Loucy (cell line): ENCODE results near the gene OR1S1.

Experiments
- H2AFZ ChIP-seq: fragments of 200-600 bp; sonication (generic); 2 replicates; pipeline ENCODE4 v1.6.0; 2016; ENCODE audit warnings: antibody characterized with exemption, mild to moderate bottlenecking, low read length, moderate library complexity
- H3F3A ChIP-seq: fragments of 200-600 bp; 2 replicates; pipeline ENCODE4 v1.6.0; 2016; ENCODE audit warnings: antibody characterized with exemption, low read depth, mild to moderate bottlenecking
- H3K27me3 ChIP-seq: fragments of 200-600 bp; sonication (generic); 2 replicates; pipeline ENCODE4 v1.6.1; 2014; ENCODE audit warnings: low read length, mild to moderate bottlenecking; ENCODE audit not compliant: insufficient read depth, poor library complexity, severe bottlenecking
- H3K36me3 ChIP-seq: fragments of 200-600 bp; sonication (generic); 2 replicates; pipeline ENCODE4 v1.6.1; 2016; ENCODE audit warnings: low read length; ENCODE audit not compliant: insufficient read depth
- H3K4me1 ChIP-seq: fragments of 200-600 bp; sonication (generic); 2 replicates; pipeline ENCODE4 v1.5.1; 2014; ENCODE audit warnings: low read length, mild to moderate bottlenecking; ENCODE audit not compliant: insufficient read depth, poor library complexity, severe bottlenecking
- H3K4me2 ChIP-seq: fragments of 200-600 bp; sonication (generic); 2 replicates; pipeline ENCODE4 v1.6.0; 2014; ENCODE audit warnings: antibody characterized with exemption, low read length, low read depth, mild to moderate bottlenecking; ENCODE audit not compliant: poor library complexity, severe bottlenecking
- H3K4me3 ChIP-seq: fragments of 200-600 bp; sonication (generic); 2 replicates; pipeline ENCODE4 v1.5.1; 2014; ENCODE audit warnings: low read length, mild to moderate bottlenecking, mixed read lengths; ENCODE audit not compliant: poor library complexity, severe bottlenecking
- H3K79me2 ChIP-seq: fragments of 200-600 bp; sonication (generic); 2 replicates; pipeline ENCODE4 v1.6.1; 2014; ENCODE audit warnings: low read length; ENCODE audit not compliant: insufficient read depth
- H3K9ac ChIP-seq: fragments of 200-600 bp; sonication (generic); 2 replicates; pipeline ENCODE4 v1.6.0; 2014; ENCODE audit warnings: mild to moderate bottlenecking, low read depth, low read length, moderate library complexity; ENCODE audit not compliant: poor library complexity, severe bottlenecking
- H3K9me2 ChIP-seq: fragments of 200-600 bp; sonication (generic); replicated peaks from 2 replicates; pipeline ENCODE4 v1.6.1; 2016; ENCODE audit warnings: low read depth, low read length, mixed read lengths
- H3K9me3 ChIP-seq: fragments of 200-600 bp; sonication (generic); 2 replicates; pipeline ENCODE4 v1.6.1; 2014; ENCODE audit warnings: mild to moderate bottlenecking, antibody characterized with exemption, low read length, low read depth; ENCODE audit not compliant: insufficient read depth
- H4K20me1 ChIP-seq: fragments of 200-600 bp; sonication (generic); 2 replicates; pipeline ENCODE4 v1.6.0; 2014; ENCODE audit warnings: antibody characterized with exemption, low read length, mild to moderate bottlenecking; ENCODE audit not compliant: insufficient read depth, poor library complexity, severe bottlenecking
- CTCF ChIP-seq: fragments of 200-600 bp; sonication (generic); conservative IDR thresholded peaks from 2 replicates; pipeline ENCODE4 v1.5.1; 2014; ENCODE audit warnings: mild to moderate bottlenecking, antibody characterized with exemption, low read length
- EZH2phosphoT487 ChIP-seq: fragments of 200-600 bp; IDR thresholded peaks from 2 replicates; pipeline ENCODE4 v1.6.1; 2018; ENCODE audit warnings: antibody characterized with exemption, mild to moderate bottlenecking, moderate library complexity, borderline replicate concordance

Gene OR1S1

GRCh38 chr11:58186938-58187337 is 25.6 kb upstream of the OR1S1 start:
- H2AFZ ChIP-seq: no peak overlapping the region
- H4K20me1 ChIP-seq: no peaks in the 10 kb centered on the region
- TF ChIP-seq EZH2phosphoT487: no peak
- no peak for TF ChIP-seq CTCF
- no peaks in the 10 kb centered on the region for H3K36me3 ChIP-seq
- no peaks in the 10 kb centered on the region for H3F3A ChIP-seq
- H3K9me3 ChIP-seq: no peaks in the 10 kb centered on the region
- H3K79me2 ChIP-seq: no peaks in the 10 kb centered on the region
- no peaks in the 10 kb centered on the region for H3K27me3 ChIP-seq
- no peak overlapping the region for H3K4me3 ChIP-seq
- H3K9ac ChIP-seq: no peak overlapping the region
- H3K9me2 ChIP-seq: no peaks in the 10 kb centered on the region
- no peak overlapping the region for H3K4me2 ChIP-seq
- no peaks in the 10 kb centered on the region for H3K4me1 ChIP-seq

GRCh38 chr11:58188770-58189169 is 23.8 kb upstream of the OR1S1 start, which contains the start of gene OR9Q2:
Gene OR9Q2 (plus strand): TSS chr11:58189070. CDS start chr11:58190491, 1,421 bp downstream.
- Histone ChIP-seq H2AFZ (no peak within 1 kb of the TSS), H3K4me1 (no peaks in the 10 kb centered on the region), H3K4me2 (no peak within 1 kb of the TSS), H3K9me2 (no peaks in the 10 kb centered on the region), H3K79me2 (no peaks in the 10 kb centered on the region), H3F3A (no peaks in the 10 kb centered on the region), H3K27me3 (no peaks in the 10 kb centered on the region), H3K9ac (no peak within 1 kb of the TSS), H4K20me1 (no peaks in the 10 kb centered on the region), H3K36me3 (no peaks in the 10 kb centered on the region), H3K4me3 (no peak within 1 kb of the TSS), H3K9me3 (no peaks in the 10 kb centered on the region)
- TF ChIP-seq EZH2phosphoT487 (no peak), CTCF (no peak)

GRCh38 chr11:58192229-58192628 is 20.3 kb upstream of the OR1S1 start:
- no peaks in the 10 kb centered on the region for H3K79me2 ChIP-seq
- no peaks in the 10 kb centered on the region for H3K36me3 ChIP-seq
- H3K4me1 ChIP-seq: no peaks in the 10 kb centered on the region
- H3F3A ChIP-seq: no peaks in the 10 kb centered on the region
- no peak overlapping the region for H3K4me3 ChIP-seq
- no peaks in the 10 kb centered on the region for H3K9me3 ChIP-seq
- no peaks in the 10 kb centered on the region for H3K27me3 ChIP-seq
- no peak overlapping the region for H3K9ac ChIP-seq
- H3K9me2 ChIP-seq: no peaks in the 10 kb centered on the region
- H2AFZ ChIP-seq: no peak overlapping the region
- no peak overlapping the region for H3K4me2 ChIP-seq
- TF ChIP-seq CTCF (no peak), EZH2phosphoT487 (no peak)
- H4K20me1 ChIP-seq: no peaks in the 10 kb centered on the region
